NCI-H526 (cell line): Measurements from ENCODE around the gene B9D2.
"Not testable (repeated sequence)": the region's sequence is repeated elsewhere in the genome, so short reads cannot be mapped to it uniquely, and the experiment has no call there.

Source experiments
- DNase-seq, 2 experiments: peaks; one replicate each; lab custom pipeline; 2025; lab: John Stamatoyannopoulos, UW

Gene B9D2

GRCh38 chr19:41354343-41354953 lies 9.5 kb downstream of the B9D2 start:
- no peak for DNase-seq

DNA sequence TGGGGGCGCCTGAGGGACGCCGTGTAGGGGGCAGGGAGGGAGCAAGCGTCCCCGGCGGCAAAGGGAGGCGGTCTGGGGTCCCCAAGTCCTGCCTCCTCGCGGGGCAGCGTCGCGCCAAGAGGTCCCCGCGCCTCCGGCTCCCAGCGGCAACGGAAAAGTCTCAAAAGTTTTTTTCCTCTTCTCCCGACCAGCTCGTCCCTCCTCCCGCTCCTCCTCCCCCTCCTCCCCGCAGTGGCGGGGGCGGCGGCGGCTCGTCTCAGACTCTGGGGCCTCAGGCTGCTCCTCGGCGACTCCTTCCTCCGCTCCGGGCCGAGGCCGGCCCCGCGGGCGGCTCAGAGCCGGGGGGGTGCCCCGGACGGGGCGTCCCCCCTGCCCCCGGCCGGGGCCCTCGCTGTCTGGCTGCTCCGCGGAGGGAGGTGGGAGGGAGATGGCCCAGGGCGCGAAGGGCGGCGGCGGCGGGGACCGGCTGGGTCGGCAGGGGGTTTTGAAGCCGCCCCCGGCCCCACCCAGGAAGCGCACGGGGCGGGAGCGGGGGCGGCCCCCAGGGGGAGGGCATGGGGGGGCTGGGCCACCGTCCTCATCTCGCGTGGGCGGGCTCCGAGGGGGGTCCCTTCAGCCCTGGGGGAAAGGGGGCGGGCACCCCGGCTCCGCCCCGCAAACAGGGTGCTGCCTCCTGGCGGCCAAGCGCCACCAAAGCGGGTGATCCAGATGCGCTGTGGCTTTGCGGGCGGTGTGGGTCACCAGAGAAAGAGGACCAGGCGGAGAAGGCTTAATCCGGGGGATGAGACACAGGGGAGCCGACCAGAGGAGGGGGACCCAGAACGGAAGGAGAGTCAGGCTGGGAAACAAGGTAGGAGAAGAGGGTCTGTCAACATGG lies 10.2 kb downstream of the B9D2 start, which contains the start of gene TGFB1:
TGFB1 (minus strand) TSS at position 457 of the 877 bp plus-strand sequence. CDS start 878 bp downstream, outside the sequence.
- peak in 1 of 2 experiments; percentile 71 for DNase-seq

DNA sequence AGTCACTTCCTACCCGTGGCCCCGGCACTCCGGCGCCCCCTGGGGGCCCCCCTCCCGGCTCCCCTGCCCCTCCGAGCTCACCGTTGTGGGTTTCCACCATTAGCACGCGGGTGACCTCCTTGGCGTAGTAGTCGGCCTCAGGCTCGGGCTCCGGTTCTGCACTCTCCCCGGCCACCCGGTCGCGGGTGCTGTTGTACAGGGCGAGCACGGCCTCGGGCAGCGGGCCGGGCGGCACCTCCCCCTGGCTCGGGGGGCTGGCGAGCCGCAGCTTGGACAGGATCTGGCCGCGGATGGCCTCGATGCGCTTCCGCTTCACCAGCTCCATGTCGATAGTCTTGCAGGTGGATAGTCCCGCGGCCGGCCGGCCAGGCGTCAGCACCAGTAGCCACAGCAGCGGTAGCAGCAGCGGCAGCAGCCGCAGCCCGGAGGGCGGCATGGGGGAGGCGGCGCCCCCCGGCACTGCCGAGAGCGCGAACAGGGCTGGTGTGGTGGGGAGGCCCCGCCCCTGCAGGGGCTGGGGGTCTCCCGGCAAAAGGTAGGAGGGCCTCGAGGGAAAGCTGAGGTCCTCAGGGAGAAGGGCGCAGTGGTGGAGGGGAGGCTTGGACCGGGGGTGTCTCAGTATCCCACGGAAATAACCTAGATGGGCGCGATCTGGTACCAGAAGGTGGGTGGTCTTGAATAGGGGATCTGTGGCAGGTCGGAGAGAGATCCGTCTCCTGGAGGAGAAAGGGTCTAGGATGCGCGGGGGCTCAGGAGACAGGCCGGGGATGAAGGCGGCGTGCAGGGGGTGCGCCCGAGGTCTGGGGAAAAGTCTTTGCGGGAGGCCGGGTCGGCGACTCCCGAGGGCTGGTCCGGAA lies 11.1 kb downstream of the B9D2 start:
- peak in 1 of 2 experiments; percentile 73 for DNase-seq

DNA sequence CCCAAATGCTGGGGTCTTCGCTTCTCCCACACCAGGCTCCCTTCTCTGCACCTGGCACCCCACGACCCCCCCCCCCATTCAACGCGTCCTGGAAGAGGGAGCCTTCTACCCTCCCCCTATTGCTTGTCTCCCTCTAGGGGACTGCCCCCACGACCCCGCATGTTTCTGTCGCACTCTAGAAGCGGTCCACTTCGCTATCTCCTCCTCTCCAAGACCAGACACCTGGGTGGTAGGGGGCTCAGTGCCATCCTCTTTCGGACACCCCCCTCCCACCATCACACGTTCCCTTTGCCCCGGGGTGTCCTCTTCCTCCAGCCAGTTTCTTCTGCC lies 11.7 kb downstream of the B9D2 start:
- DNase-seq = no peak

DNA sequence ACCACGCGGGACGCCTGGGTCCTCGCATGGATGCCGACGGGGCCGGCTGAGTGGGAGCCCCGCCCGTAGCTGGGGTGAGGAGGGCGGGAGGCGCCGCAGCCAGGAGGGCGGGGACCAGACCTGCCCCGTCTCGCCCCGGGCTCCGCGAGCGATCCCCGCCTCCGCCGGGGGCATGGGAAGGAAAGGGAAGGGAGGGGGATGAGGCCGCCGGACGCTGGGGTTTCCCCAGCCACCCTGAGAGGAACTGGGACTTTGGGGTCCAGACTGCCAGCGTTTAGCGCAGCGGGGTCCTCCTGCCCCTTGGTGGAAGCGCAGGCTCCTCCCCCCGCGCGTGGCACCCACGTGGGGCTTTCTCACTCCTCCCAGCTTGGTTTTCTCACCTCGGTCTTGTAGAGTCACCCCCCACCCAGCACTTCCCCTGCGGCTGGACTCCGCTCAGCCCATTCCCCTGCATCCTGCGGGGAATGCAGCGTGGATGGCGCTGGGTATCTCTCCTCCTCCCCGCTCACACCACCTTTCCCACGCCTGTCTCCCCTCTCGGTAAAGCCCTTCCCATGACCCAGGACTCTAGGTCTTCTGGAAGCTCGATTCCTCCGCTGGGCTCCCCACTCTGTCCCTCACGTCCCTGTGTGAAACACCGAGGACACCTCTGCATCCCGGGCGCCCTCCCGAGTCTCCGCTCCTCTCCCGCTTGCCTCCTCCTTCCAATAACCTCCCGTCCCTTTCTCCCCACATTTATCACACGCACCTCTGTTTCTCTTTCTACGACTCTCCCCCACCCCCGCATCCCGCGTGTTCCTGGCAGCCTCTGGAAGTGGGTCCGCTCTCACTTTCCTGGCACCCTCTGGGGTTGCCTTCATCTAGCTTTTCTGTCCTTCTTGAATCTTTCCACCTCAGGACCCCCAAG lies 12.4 kb downstream of the B9D2 start:
- peak in 1 of 2 experiments; percentile 42 for DNase-seq

DNA sequence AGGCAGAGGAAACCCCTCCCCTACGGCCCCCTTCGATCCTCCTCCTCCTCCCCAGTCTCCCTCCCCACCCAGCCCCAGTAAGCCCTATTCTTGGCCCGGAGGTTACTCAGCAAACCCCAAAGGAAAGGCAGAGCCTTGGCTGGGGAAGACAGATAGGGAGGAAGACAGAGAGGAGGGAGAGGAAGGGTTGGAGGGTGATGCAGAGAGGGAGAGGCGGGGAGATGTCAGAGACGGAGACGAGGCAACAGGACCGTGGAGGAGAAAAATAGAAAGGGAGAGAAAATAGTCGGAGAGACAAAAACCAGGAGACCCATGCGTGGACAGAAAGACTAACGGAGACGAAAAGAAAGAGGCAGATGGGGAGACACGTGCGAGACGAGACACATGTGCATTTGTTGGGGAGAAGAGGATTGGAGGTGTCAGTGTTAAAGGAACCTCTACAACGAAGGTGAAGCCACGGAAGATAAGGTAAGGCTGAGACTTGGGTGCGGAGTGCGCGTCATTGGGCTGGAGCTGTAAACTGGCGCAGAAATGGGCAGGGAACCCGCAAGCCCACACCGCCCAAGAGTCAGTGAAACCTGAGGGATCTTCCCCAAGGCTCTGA lies 13.1 kb downstream of the B9D2 start:
- no peak for DNase-seq

- DNase-seq = not testable (repeated sequence)
Measured at GRCh38 chr19:41346916-41347315, 17.0 kb downstream of the B9D2 start.

- no peak for DNase-seq
Measured at GRCh38 chr19:41344162-41344561, 19.8 kb downstream of the B9D2 start.

- DNase-seq = peak in 1 of 2 experiments; percentile 42
Measured at GRCh38 chr19:41341669-41342490, 22.1 kb downstream of the B9D2 start.

DNA sequence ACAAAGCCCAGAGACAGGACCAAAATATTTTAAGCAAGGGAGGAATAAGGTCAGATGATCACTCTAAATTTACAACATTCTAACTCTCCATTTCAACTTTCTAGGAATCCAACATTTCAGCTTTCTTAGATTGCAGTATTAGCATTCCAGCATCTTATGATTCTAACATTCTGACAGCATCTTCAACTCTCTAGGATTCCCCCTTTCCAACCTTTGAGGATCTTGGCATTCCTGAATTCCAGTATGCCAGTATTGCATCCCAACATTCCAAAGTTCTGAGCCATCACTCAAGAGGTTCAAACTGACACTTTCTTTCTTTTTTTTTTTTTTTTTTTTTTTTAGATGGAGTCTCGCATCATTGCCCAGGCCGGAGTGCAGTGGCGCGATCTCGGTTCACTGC lies 24.0 kb downstream of the B9D2 start:
- DNase-seq = no peak

- no peak for DNase-seq
Measured at GRCh38 chr19:41335467-41335866, 28.5 kb downstream of the B9D2 start.

DNA sequence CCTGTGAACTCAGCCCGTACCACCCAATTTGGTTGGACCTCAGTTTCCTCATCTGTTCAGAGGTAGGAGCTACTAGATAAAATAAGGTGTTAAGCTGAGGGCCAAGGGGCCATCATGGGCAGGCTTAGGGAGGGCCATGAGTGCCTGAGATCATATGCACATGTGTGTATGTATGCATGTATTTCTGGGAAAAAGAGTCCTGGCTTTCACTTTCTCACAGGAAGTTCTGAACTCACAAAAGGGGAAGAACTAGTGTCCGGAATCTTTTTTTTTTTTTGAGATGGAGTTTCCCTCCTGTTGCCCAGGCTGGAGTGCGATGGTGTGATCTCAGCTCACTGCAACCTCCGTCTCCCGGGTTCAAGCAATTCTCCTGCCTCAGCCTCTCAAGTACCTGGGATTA lies 29.2 kb downstream of the B9D2 start:
- no peak for DNase-seq

DNA sequence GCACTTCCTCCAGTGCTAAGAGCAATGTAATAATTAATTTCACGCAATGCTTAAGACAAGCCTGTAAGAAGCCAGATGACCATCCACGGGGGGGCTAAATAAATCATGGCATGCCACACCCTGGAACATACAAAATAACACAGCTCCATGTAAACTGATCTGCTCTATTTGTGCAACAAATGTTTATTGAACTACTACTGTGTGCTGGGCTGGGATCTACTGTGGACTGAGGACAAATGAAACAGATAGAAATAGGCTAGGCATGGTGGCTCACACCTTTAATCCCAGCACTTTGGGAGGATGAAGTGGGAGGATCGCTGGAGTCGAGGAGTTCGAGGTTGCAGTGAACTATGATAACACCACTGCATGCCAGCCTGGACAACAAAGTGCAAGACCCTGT lies 31.5 kb downstream of the B9D2 start:
- no peak for DNase-seq

GRCh38 chr19:41332000-41332399 lies 31.9 kb downstream of the B9D2 start:
- no peak for DNase-seq

- DNase-seq = peak in 1 of 2 experiments; percentile 42
Measured at GRCh38 chr19:41330946-41331678, 32.8 kb downstream of the B9D2 start.

DNA sequence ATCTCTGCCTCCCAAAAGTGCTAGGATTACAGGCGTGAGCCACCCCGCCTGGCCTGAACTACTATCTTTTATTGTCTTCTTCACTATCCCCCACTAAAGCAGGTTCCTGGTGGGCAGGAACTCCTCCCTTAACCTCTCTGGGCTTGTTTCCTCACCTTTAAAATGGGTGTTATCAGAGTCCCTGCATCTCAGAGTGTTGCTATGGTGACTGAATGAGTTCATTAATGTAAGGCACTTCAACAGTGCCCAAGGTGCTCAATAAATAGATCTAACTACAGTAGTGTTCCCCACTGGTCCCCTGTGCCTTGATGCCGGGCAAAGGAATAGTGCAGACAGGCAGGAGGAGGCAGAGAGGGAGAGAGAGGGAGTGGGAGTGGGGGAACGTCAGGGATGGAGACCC lies 33.5 kb downstream of the B9D2 start:
- DNase-seq = no peak

DNA sequence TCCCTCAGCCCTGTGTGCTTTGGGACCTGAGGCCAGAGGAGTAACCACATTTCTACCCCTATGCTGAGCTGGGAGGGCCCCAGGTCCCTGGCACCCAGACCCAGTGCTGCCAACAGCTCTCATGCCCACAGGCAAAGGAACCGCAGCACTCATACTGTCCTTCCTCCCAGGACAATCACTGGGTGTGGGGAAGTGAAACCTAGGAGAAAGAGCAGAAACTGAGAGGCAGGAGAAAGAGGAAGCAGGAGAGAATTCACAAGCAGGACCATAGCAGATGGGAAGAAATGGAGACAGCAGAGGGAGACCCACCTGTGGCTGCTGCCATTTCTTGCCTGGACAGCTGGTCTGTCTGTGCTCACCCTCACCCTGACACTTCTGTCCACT lies 35.1 kb downstream of the B9D2 start:
- DNase-seq = no peak

GRCh38 chr19:41328157-41328841 lies 35.6 kb downstream of the B9D2 start:
- DNase-seq = no peak
